GM23338 (cell line): ENCODE measurements around the gene NUP160.

Experiments
- CREB1 ChIP-seq: fragments of 250-450 bp; sonication (Bioruptor Pico); IDR thresholded peaks from 2 replicates; pipeline ENCODE4 v1.5.0; 2020; ENCODE audit warnings: low read depth, mild to moderate bottlenecking, moderate library complexity
- EZH2 ChIP-seq: fragments of 200-600 bp; sonication (generic); IDR thresholded peaks from one replicate; pipeline ENCODE4 v1.8.0; 2017; ENCODE audit warnings: antibody characterized with exemption, mild to moderate bottlenecking, low read depth; ENCODE audit not compliant: unreplicated experiment
- EZH2phosphoT487 ChIP-seq: fragments of 200-600 bp; sonication (generic); IDR thresholded peaks from one replicate; pipeline ENCODE4 v1.8.1; 2018; ENCODE audit warnings: antibody characterized with exemption; ENCODE audit not compliant: unreplicated experiment
- JUNB ChIP-seq: IDR thresholded peaks from one replicate; pipeline ENCODE4 v1.6.1; 2016; ENCODE audit warnings: antibody characterized with exemption; ENCODE audit not compliant: unreplicated experiment
- NANOG ChIP-seq: IDR thresholded peaks from 2 replicates; pipeline ENCODE4 v1.6.1; 2016; ENCODE audit warnings: antibody characterized with exemption, borderline replicate concordance
- POLR2AphosphoS5 ChIP-seq: IDR thresholded peaks from 2 replicates; pipeline ENCODE4 v1.6.1; 2016; ENCODE audit warnings: antibody characterized with exemption, low read depth
- STAT1 ChIP-seq: IDR thresholded peaks from one replicate; pipeline ENCODE4 v1.6.1; 2016; ENCODE audit warnings: antibody characterized with exemption; ENCODE audit not compliant: unreplicated experiment
- ZNF114 ChIP-seq: fragments of 250-450 bp; sonication (Bioruptor Pico); IDR thresholded peaks from 2 replicates; pipeline ENCODE4 v1.5.0; 2020; ENCODE audit warnings: mild to moderate bottlenecking, moderate library complexity
- ZNF331 ChIP-seq: fragments of 250-450 bp; sonication (Bioruptor Pico); IDR thresholded peaks from 2 replicates; pipeline ENCODE4 v1.5.0; 2020; ENCODE audit warnings: low read depth, mild to moderate bottlenecking, moderate library complexity
- TF ChIP-seq, protein P1 (sequence below), 2 experiments: fragments of 200-600 bp in 1 of 2; sonication (generic) in 1 of 2; conservative IDR thresholded peaks; 2 replicates each; pipeline versions ENCODE4 v1.5.1 to v1.6.1; 2016 to 2017; ENCODE audit warnings: antibody characterized with exemption in 2 of 2, low read depth in 2 of 2, mild to moderate bottlenecking in 2 of 2, moderate library complexity in 1 of 2
- TF ChIP-seq, protein P2 (sequence below): IDR thresholded peaks from one replicate; pipeline ENCODE4 v1.6.1; 2018; ENCODE audit warnings: antibody characterized with exemption; ENCODE audit not compliant: unreplicated experiment
- TF ChIP-seq, protein P3 (sequence below): IDR thresholded peaks from 2 replicates; pipeline ENCODE4 v1.6.1; 2016; ENCODE audit warnings: antibody characterized with exemption
- TF ChIP-seq, protein P4 (sequence below): fragments of 250-450 bp; sonication (Bioruptor Pico); IDR thresholded peaks from 2 replicates; pipeline ENCODE4 v1.5.0; 2020; ENCODE audit warnings: mild to moderate bottlenecking, moderate library complexity

DNA sequence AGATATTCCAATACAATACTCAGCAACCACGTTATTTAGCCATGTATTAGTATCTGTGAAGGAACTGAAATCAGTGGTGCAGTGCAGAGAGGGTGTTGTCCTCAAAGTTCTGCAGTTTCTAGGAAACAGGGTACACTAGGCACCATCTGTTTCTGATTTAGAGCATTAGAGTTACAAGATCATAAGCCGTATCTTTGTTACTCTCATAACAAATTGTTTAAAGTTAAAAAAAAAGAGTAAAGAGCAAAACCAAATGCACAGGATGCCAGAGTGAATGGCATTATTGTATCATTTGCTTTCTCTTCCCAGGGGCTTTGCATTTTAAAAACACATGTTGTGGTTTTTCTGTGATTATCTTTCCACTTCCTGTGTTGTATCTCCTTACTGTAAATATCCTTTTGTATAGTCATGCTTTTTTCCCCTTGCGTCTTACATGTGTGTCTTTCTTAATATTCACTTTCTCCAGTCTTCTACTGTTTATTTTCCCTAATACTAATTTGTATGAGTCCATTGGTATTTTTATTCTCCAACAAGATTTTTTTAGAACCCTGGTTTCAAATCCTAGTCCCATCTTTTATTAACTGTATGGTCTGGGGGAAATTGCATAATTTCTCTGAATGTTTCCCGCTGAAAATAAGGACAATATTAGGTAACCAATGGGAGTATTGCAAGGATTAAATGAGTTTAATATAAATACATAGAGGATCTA lies 15.2 kb upstream of the NUP160 start:
- TF ChIP-seq, protein P1, sequence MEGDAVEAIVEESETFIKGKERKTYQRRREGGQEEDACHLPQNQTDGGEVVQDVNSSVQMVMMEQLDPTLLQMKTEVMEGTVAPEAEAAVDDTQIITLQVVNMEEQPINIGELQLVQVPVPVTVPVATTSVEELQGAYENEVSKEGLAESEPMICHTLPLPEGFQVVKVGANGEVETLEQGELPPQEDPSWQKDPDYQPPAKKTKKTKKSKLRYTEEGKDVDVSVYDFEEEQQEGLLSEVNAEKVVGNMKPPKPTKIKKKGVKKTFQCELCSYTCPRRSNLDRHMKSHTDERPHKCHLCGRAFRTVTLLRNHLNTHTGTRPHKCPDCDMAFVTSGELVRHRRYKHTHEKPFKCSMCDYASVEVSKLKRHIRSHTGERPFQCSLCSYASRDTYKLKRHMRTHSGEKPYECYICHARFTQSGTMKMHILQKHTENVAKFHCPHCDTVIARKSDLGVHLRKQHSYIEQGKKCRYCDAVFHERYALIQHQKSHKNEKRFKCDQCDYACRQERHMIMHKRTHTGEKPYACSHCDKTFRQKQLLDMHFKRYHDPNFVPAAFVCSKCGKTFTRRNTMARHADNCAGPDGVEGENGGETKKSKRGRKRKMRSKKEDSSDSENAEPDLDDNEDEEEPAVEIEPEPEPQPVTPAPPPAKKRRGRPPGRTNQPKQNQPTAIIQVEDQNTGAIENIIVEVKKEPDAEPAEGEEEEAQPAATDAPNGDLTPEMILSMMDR (conservative IDR thresholded peaks at IDR 0.05; ENCODE audit: low read depth in 2 of 2) = no peak
- no peak for TF ChIP-seq POLR2AphosphoS5
- TF ChIP-seq EZH2 = no peak
- TF ChIP-seq CREB1 = no peak
- no peak for TF ChIP-seq EZH2phosphoT487
- TF ChIP-seq JUNB = no peak
- TF ChIP-seq ZNF331 = no peak
- TF ChIP-seq, protein P2, sequence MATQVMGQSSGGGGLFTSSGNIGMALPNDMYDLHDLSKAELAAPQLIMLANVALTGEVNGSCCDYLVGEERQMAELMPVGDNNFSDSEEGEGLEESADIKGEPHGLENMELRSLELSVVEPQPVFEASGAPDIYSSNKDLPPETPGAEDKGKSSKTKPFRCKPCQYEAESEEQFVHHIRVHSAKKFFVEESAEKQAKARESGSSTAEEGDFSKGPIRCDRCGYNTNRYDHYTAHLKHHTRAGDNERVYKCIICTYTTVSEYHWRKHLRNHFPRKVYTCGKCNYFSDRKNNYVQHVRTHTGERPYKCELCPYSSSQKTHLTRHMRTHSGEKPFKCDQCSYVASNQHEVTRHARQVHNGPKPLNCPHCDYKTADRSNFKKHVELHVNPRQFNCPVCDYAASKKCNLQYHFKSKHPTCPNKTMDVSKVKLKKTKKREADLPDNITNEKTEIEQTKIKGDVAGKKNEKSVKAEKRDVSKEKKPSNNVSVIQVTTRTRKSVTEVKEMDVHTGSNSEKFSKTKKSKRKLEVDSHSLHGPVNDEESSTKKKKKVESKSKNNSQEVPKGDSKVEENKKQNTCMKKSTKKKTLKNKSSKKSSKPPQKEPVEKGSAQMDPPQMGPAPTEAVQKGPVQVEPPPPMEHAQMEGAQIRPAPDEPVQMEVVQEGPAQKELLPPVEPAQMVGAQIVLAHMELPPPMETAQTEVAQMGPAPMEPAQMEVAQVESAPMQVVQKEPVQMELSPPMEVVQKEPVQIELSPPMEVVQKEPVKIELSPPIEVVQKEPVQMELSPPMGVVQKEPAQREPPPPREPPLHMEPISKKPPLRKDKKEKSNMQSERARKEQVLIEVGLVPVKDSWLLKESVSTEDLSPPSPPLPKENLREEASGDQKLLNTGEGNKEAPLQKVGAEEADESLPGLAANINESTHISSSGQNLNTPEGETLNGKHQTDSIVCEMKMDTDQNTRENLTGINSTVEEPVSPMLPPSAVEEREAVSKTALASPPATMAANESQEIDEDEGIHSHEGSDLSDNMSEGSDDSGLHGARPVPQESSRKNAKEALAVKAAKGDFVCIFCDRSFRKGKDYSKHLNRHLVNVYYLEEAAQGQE = no peak
- TF ChIP-seq, protein P3, sequence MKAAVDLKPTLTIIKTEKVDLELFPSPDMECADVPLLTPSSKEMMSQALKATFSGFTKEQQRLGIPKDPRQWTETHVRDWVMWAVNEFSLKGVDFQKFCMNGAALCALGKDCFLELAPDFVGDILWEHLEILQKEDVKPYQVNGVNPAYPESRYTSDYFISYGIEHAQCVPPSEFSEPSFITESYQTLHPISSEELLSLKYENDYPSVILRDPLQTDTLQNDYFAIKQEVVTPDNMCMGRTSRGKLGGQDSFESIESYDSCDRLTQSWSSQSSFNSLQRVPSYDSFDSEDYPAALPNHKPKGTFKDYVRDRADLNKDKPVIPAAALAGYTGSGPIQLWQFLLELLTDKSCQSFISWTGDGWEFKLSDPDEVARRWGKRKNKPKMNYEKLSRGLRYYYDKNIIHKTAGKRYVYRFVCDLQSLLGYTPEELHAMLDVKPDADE = no peak
- TF ChIP-seq, protein P4, sequence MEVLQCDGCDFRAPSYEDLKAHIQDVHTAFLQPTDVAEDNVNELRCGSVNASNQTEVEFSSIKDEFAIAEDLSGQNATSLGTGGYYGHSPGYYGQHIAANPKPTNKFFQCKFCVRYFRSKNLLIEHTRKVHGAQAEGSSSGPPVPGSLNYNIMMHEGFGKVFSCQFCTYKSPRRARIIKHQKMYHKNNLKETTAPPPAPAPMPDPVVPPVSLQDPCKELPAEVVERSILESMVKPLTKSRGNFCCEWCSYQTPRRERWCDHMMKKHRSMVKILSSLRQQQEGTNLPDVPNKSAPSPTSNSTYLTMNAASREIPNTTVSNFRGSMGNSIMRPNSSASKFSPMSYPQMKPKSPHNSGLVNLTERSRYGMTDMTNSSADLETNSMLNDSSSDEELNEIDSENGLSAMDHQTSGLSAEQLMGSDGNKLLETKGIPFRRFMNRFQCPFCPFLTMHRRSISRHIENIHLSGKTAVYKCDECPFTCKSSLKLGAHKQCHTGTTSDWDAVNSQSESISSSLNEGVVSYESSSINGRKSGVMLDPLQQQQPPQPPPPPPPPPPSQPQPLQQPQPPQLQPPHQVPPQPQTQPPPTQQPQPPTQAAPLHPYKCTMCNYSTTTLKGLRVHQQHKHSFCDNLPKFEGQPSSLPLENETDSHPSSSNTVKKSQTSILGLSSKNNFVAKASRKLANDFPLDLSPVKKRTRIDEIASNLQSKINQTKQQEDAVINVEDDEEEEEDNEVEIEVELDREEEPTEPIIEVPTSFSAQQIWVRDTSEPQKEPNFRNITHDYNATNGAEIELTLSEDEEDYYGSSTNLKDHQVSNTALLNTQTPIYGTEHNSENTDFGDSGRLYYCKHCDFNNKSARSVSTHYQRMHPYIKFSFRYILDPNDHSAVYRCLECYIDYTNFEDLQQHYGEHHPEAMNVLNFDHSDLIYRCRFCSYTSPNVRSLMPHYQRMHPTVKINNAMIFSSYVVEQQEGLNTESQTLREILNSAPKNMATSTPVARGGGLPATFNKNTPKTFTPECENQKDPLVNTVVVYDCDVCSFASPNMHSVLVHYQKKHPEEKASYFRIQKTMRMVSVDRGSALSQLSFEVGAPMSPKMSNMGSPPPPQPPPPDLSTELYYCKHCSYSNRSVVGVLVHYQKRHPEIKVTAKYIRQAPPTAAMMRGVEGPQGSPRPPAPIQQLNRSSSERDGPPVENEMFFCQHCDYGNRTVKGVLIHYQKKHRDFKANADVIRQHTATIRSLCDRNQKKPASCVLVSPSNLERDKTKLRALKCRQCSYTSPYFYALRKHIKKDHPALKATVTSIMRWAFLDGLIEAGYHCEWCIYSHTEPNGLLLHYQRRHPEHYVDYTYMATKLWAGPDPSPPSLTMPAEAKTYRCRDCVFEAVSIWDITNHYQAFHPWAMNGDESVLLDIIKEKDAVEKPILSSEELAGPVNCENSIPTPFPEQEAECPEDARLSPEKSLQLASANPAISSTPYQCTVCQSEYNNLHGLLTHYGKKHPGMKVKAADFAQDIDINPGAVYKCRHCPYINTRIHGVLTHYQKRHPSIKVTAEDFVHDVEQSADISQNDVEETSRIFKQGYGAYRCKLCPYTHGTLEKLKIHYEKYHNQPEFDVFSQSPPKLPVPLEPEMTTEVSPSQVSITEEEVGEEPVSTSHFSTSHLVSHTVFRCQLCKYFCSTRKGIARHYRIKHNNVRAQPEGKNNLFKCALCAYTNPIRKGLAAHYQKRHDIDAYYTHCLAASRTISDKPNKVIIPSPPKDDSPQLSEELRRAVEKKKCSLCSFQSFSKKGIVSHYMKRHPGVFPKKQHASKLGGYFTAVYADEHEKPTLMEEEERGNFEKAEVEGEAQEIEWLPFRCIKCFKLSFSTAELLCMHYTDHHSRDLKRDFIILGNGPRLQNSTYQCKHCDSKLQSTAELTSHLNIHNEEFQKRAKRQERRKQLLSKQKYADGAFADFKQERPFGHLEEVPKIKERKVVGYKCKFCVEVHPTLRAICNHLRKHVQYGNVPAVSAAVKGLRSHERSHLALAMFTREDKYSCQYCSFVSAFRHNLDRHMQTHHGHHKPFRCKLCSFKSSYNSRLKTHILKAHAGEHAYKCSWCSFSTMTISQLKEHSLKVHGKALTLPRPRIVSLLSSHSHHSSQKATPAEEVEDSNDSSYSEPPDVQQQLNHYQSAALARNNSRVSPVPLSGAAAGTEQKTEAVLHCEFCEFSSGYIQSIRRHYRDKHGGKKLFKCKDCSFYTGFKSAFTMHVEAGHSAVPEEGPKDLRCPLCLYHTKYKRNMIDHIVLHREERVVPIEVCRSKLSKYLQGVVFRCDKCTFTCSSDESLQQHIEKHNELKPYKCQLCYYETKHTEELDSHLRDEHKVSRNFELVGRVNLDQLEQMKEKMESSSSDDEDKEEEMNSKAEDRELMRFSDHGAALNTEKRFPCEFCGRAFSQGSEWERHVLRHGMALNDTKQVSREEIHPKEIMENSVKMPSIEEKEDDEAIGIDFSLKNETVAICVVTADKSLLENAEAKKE (CRISPR knock-in tag) = no peak
- no peak for TF ChIP-seq STAT1
- TF ChIP-seq NANOG = no peak
- no peak for TF ChIP-seq ZNF114 (CRISPR knock-in tag)
